ENCODE data around the gene R3HDM2.
A peak's percentile ranks its signal among the peaks of the same experiment; 100 is the strongest.

R3HDM2 gene

DNA sequence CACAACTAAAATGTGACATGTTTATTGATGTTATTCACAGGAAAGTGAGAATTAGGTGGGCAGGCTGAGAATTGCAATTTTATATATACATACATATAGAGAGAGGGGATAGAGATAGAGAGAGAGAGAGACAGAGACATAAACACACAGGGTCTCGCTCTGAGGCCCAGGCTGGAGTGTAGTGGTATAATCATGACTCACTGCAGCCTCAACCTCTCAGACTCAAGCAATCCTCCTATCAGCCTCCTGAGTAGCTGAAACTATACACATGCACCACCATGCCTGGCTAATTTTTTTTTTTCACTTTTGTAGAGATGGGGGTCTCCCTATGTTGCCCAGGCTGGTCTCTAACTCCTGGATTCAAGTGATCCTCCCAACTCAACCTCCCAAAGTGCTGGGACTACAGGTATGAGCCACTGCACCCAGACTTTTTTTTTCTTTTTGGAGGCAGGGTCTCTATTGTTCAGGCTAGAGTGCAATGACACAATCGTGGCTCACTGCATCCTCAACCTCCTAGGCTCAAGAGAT lies 49.1 kb downstream of the R3HDM2 start:
- no peak for DNase-seq (ENCODE audit: low read depth)
- TF ChIP-seq, protein P1, sequence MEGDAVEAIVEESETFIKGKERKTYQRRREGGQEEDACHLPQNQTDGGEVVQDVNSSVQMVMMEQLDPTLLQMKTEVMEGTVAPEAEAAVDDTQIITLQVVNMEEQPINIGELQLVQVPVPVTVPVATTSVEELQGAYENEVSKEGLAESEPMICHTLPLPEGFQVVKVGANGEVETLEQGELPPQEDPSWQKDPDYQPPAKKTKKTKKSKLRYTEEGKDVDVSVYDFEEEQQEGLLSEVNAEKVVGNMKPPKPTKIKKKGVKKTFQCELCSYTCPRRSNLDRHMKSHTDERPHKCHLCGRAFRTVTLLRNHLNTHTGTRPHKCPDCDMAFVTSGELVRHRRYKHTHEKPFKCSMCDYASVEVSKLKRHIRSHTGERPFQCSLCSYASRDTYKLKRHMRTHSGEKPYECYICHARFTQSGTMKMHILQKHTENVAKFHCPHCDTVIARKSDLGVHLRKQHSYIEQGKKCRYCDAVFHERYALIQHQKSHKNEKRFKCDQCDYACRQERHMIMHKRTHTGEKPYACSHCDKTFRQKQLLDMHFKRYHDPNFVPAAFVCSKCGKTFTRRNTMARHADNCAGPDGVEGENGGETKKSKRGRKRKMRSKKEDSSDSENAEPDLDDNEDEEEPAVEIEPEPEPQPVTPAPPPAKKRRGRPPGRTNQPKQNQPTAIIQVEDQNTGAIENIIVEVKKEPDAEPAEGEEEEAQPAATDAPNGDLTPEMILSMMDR (IDR thresholded peaks at IDR 0.05; ENCODE audit: control insufficient read depth, insufficient read depth, low read depth, low read length, missing control alignments) = no peak
- no peak overlapping the region for H3K4me3 ChIP-seq (ENCODE audit: control insufficient read depth, low read depth, low read length)

DNA sequence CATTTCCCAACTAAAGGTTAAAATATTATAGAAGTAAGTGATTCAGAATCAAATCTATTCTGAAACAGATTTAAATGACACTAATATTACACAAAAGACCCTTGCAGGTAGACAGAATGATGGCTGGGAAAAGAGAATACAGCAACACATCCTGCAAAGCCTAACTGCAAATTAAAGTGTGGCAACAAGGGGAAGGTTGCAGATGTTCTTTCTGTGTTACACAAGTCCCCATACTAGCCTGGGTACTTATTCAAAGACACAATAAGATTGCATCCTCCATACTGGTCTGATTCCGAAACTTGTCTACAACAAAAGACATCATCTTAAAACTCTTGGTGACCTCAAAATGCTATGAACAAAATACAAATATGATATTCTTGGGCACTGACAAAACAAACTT lies 50.5 kb downstream of the R3HDM2 start:
- TF ChIP-seq, protein P1 (IDR thresholded peaks at IDR 0.05; ENCODE audit: control insufficient read depth, insufficient read depth, low read depth, low read length, missing control alignments) = no peak
- H3K4me3 ChIP-seq (ENCODE audit: control insufficient read depth, low read depth, low read length) = no peak overlapping the region

DNA sequence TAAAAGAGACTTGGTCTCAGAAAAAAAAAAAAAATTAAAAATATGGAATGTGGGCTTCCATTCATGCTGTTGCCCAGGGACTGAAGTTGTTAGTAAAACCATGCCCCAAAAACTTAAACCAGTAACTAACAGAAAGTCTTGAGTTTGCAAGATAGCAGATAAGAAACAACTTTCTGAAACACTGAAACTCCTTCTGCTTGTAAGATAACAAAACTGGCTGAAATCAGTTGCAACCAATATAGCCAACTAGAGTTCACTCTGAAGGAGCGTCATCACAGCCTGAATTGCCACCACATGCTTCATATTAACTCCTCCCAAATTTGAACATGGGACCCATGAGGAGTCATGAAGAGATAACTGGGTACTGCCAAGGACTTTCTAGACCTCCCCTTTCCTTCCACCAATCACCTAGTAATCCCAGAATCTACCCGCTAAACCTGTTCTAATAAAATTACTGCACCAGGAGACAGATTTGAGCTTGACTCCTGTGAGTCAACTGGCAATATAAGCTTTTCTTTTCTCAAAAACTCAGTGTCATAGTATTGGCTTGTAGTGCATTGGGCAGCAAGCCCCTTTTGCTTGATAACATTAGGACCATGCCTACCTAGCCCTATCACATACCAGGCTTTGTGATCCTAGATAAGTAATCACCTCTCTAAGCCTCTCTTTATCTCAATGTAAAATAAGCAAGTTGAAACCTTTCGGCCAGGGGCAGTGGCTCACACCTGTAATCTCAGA lies 53.6 kb downstream of the R3HDM2 start:
- TF ChIP-seq, protein P1 (IDR thresholded peaks at IDR 0.05; ENCODE audit: control insufficient read depth, insufficient read depth, low read depth, low read length, missing control alignments) = no peak
- no peak overlapping the region for H3K4me3 ChIP-seq (ENCODE audit: control insufficient read depth, low read depth, low read length)
- no peak for DNase-seq (ENCODE audit: low read depth)

More for the DNA sequence above, 50.5 kb downstream of the R3HDM2 start:
- no peak for DNase-seq (ENCODE audit: low read depth)

DNA sequence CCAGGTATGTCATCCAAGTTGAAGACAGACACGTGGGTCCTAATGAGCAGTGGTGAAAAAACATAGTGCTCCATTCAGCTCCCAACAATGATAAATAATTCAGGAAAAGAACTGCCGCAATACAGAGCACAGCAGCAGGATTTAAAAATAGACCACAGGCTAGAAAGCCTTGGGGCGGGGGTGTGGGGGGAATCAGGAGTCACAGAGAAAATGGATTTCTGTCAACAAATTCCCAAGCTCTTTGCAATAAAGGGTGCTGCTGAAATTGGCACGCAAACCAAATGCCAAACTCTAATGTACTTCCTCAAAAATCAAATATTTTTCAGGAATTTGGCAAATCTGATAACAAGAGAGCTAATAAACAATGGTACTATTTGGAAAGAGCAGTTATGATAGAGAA lies 58.6 kb downstream of the R3HDM2 start:
- peak; percentile 18 for DNase-seq (ENCODE audit: low read depth)
- no peak overlapping the region for H3K4me3 ChIP-seq (ENCODE audit: control insufficient read depth, low read depth, low read length)
- TF ChIP-seq, protein P1 (IDR thresholded peaks at IDR 0.05; ENCODE audit: control insufficient read depth, insufficient read depth, low read depth, low read length, missing control alignments) = no peak

DNA sequence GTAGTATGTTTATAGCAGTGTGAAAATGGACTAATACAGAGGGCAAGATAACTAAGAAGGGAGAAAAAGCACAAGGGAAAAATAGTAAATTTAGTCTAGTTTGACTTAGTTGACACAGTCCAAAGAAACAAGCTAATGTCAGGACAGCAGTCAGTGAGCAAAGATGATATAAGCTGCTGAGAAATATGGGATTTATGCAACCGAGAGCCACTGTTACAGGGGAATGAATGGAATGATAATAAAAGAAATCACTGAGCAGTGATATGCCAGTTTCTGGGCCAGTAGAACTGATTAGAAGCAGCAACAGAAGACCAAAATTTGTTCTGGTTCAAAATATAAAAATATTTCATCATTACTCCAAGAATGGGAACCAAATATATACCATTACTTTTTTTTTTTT lies 60.1 kb downstream of the R3HDM2 start:
- DNase-seq (ENCODE audit: low read depth) = peak; percentile 29
- H3K4me3 ChIP-seq (ENCODE audit: control insufficient read depth, low read depth, low read length) = no peak overlapping the region
- TF ChIP-seq, protein P1 (IDR thresholded peaks at IDR 0.05; ENCODE audit: control insufficient read depth, insufficient read depth, low read depth, low read length, missing control alignments) = no peak

DNA sequence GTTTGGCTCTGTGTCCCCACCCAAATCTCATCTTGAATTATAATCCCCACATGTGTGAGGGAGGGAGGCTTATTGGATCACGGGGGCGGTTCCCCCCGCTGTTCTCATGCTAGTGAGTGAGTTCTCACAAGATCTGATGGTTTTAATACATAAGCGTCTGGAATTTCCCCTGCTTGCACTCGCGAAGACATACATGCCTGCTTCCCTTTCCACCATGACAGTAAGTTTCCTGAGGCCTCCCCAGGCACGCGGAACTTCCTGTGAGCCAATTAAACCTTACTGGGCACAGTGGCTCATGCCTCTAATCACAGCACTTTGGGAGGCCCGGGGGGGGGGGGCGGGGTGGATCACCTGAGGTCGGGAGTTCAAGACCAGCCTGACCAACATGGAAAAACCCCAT lies 60.8 kb downstream of the R3HDM2 start:
- H3K4me3 ChIP-seq (ENCODE audit: control insufficient read depth, low read depth, low read length) = no peak overlapping the region
- TF ChIP-seq, protein P1 (IDR thresholded peaks at IDR 0.05; ENCODE audit: control insufficient read depth, insufficient read depth, low read depth, low read length, missing control alignments) = no peak
- no peak for DNase-seq (ENCODE audit: low read depth)
